ENCODE results near the gene DNASE1L1.

The DNASE1L1 gene

GRCh38 chrX:154433605-154434004, 24.6 kb upstream of the DNASE1L1 start:
- DNase-seq (ENCODE audit: low read depth): no peak
- H3K4me3 ChIP-seq (ENCODE audit: low read depth, low read length): no peak overlapping the region

DNA sequence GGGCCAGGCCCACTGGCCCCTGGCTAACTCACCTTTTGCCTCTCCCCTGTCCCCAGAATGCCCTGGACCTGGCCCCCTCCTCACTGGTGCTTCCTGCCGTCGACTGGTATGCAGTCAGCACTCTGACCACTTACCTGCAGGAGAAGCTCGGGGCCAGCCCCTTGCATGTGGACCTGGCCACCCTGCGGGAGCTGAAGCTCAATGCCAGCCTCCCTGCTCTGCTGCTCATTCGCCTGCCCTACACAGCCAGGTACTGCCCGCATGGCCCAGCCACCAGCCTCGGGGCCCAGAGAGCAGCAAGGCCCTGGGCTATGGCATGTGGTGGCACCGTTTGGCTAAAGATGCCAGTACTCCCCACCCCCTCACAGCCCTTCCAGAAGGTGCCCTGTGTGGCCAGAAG, 23.2 kb upstream of the DNASE1L1 start:
- DNase-seq (ENCODE audit: low read depth): no peak
- TF ChIP-seq, protein P1, sequence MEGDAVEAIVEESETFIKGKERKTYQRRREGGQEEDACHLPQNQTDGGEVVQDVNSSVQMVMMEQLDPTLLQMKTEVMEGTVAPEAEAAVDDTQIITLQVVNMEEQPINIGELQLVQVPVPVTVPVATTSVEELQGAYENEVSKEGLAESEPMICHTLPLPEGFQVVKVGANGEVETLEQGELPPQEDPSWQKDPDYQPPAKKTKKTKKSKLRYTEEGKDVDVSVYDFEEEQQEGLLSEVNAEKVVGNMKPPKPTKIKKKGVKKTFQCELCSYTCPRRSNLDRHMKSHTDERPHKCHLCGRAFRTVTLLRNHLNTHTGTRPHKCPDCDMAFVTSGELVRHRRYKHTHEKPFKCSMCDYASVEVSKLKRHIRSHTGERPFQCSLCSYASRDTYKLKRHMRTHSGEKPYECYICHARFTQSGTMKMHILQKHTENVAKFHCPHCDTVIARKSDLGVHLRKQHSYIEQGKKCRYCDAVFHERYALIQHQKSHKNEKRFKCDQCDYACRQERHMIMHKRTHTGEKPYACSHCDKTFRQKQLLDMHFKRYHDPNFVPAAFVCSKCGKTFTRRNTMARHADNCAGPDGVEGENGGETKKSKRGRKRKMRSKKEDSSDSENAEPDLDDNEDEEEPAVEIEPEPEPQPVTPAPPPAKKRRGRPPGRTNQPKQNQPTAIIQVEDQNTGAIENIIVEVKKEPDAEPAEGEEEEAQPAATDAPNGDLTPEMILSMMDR (IDR thresholded peaks at IDR 0.05; ENCODE audit: low read depth, low read length): no peak
- no peak for TF ChIP-seq MYC (IDR thresholded peaks at IDR 0.05; ENCODE audit: low read depth, low read length)
- TF ChIP-seq, protein P2, sequence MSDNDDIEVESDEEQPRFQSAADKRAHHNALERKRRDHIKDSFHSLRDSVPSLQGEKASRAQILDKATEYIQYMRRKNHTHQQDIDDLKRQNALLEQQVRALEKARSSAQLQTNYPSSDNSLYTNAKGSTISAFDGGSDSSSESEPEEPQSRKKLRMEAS (IDR thresholded peaks at IDR 0.05; ENCODE audit: low read depth, low read length): no peak
- TF ChIP-seq POLR2A (IDR thresholded peaks at IDR 0.05; ENCODE audit: extremely low read depth, insufficient read length): no peak
- H3K4me3 ChIP-seq (ENCODE audit: low read depth, low read length): no peak overlapping the region

More at GRCh38 chrX:154433605-154434004, 24.6 kb upstream of the DNASE1L1 start:
- TF ChIP-seq, protein P2 (IDR thresholded peaks at IDR 0.05; ENCODE audit: low read depth, low read length): no peak
- TF ChIP-seq, protein P1 (IDR thresholded peaks at IDR 0.05; ENCODE audit: low read depth, low read length): no peak
- no peak for TF ChIP-seq POLR2A (IDR thresholded peaks at IDR 0.05; ENCODE audit: extremely low read depth, insufficient read length)
- no peak for TF ChIP-seq MYC (IDR thresholded peaks at IDR 0.05; ENCODE audit: low read depth, low read length)

- TF ChIP-seq, protein P1 (IDR thresholded peaks at IDR 0.05; ENCODE audit: low read depth, low read length): no peak
- TF ChIP-seq, protein P2 (IDR thresholded peaks at IDR 0.05; ENCODE audit: low read depth, low read length): no peak
- TF ChIP-seq POLR2A (IDR thresholded peaks at IDR 0.05; ENCODE audit: extremely low read depth, insufficient read length): no peak
- H3K4me3 ChIP-seq (ENCODE audit: low read depth, low read length): peak overlapping the region; percentile 46
- peak; percentile 83 for DNase-seq (ENCODE audit: low read depth)
Observed at GRCh38 chrX:154431341-154431740, 22.3 kb upstream of the DNASE1L1 start.

- TF ChIP-seq POLR2A (IDR thresholded peaks at IDR 0.05; ENCODE audit: extremely low read depth, insufficient read length): no peak
- no peak for TF ChIP-seq MYC (IDR thresholded peaks at IDR 0.05; ENCODE audit: low read depth, low read length)
- TF ChIP-seq, protein P1 (IDR thresholded peaks at IDR 0.05; ENCODE audit: low read depth, low read length): no peak
- TF ChIP-seq, protein P2 (IDR thresholded peaks at IDR 0.05; ENCODE audit: low read depth, low read length): no peak
- peak; percentile 81 for DNase-seq (ENCODE audit: low read depth)
- peak overlapping the region; percentile 46 for H3K4me3 ChIP-seq (ENCODE audit: low read depth, low read length)
Observed at GRCh38 chrX:154430916-154431315, 21.9 kb upstream of the DNASE1L1 start.

GRCh38 chrX:154430479-154430878, 21.4 kb upstream of the DNASE1L1 start:
- TF ChIP-seq, protein P1 (IDR thresholded peaks at IDR 0.05; ENCODE audit: low read depth, low read length): no peak
- TF ChIP-seq, protein P2 (IDR thresholded peaks at IDR 0.05; ENCODE audit: low read depth, low read length): no peak
- no peak for TF ChIP-seq POLR2A (IDR thresholded peaks at IDR 0.05; ENCODE audit: extremely low read depth, insufficient read length)
- TF ChIP-seq MYC (IDR thresholded peaks at IDR 0.05; ENCODE audit: low read depth, low read length): no peak
- peak; percentile 42 for DNase-seq (ENCODE audit: low read depth)
- peak overlapping the region; percentile 46 for H3K4me3 ChIP-seq (ENCODE audit: low read depth, low read length)
